NT2/D1 (cell line): ENCODE data around the gene AGBL2.
"Not testable (repeated sequence)": the region's sequence is repeated elsewhere in the genome, so short reads cannot be mapped to it uniquely, and the experiment has no call there.

Experiments
- DNase-seq: peaks from one replicate; pipeline ENCODE4 v3.0.0-alpha.2; 2011; ENCODE audit warnings: low read depth, low spot score
- H3K27me3 ChIP-seq: 2 replicates; pipeline ENCODE4 v1.6.0; 2011; ENCODE audit warnings: mild to moderate bottlenecking; ENCODE audit not compliant: insufficient read length, insufficient read depth
- H3K36me3 ChIP-seq: 2 replicates; pipeline ENCODE4 v1.6.1; 2011; ENCODE audit warnings: mild to moderate bottlenecking, low read length, mixed read lengths; ENCODE audit not compliant: insufficient read depth, insufficient read length
- H3K4me1 ChIP-seq: 2 replicates; pipeline ENCODE4 v1.5.1; 2011; ENCODE audit not compliant: insufficient read depth, insufficient read length
- H3K4me3 ChIP-seq: 2 replicates; pipeline ENCODE4 v1.5.1; 2011; ENCODE audit warnings: low read depth; ENCODE audit not compliant: insufficient read length
- H3K9ac ChIP-seq: 2 replicates; pipeline ENCODE4 v1.6.0; 2011; ENCODE audit warnings: low read depth; ENCODE audit not compliant: insufficient read length
- H3K9me3 ChIP-seq: 2 replicates; pipeline ENCODE4 v1.5.1; 2011; ENCODE audit warnings: mild to moderate bottlenecking, low read length; ENCODE audit not compliant: insufficient read depth
- SUZ12 ChIP-seq: IDR thresholded peaks from 2 replicates; pipeline ENCODE4 v1.6.1; 2011; ENCODE audit not compliant: insufficient read length, insufficient read depth; ENCODE audit errors: extremely low read depth
- YY1 ChIP-seq: IDR thresholded peaks from 2 replicates; pipeline ENCODE4 v1.6.1; 2011; ENCODE audit not compliant: insufficient read length, insufficient read depth
- ZNF274 ChIP-seq: IDR thresholded peaks from 2 replicates; pipeline ENCODE4 v1.6.1; 2011; ENCODE audit warnings: mild to moderate bottlenecking, low read depth, low read length

Gene AGBL2

DNA sequence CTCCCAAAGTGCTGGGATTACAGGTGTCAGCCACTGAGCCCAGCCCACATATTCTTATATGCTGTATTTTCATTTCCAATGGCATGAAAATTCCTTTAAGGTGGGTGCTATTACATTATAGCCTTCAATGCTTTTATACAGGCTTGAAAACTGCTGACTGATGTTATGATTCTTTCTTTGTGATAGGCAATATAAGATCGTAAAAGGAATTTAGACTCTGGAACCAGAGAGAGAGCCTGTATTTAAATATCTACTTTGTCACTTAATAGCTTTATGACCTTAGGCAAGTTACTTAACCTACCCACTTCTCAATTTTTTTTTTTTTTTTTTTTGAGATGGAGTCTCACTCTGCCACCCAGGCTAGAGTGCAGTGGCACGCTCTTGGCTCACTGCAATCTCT lies 26.2 kb downstream of the AGBL2 start:
- Histone ChIP-seq H3K9ac (no peak overlapping the region), H3K9me3 (no peaks in the 10 kb centered on the region), H3K36me3 (no peaks in the 10 kb centered on the region), H3K4me3 (no peak overlapping the region), H3K27me3 (no peaks in the 10 kb centered on the region), H3K4me1 (no peaks in the 10 kb centered on the region)
- no peak for DNase-seq
- TF ChIP-seq YY1 = no peak
- TF ChIP-seq ZNF274 = no peak
- no peak for TF ChIP-seq SUZ12

DNA sequence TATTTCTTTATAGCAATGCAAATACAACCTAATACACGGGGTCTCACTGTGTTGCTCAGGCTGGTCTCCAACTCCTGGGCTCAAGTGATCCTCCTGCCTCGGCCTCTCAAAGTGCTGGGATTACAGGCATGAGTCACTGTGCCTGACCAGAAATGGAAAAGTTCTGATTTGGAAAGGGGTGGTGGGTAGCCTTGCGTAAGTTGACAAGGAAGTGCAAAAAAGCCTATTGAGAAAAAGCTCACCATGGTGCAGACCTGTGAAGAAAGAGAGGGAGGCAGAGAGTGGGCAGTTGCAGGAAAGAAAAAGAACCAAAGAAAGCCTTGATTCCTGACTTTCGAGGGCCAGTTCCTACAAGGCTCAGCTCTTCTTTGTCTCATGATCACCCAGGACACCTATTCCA lies 27.1 kb downstream of the AGBL2 start:
- H3K27me3 ChIP-seq = no peaks in the 10 kb centered on the region
- H3K4me3 ChIP-seq = no peak overlapping the region
- TF ChIP-seq ZNF274 (no peak), SUZ12 (no peak)
- no peak overlapping the region for H3K9ac ChIP-seq
- H3K36me3 ChIP-seq = no peaks in the 10 kb centered on the region
- no peak for DNase-seq
- no peaks in the 10 kb centered on the region for H3K9me3 ChIP-seq
- no peaks in the 10 kb centered on the region for H3K4me1 ChIP-seq

DNA sequence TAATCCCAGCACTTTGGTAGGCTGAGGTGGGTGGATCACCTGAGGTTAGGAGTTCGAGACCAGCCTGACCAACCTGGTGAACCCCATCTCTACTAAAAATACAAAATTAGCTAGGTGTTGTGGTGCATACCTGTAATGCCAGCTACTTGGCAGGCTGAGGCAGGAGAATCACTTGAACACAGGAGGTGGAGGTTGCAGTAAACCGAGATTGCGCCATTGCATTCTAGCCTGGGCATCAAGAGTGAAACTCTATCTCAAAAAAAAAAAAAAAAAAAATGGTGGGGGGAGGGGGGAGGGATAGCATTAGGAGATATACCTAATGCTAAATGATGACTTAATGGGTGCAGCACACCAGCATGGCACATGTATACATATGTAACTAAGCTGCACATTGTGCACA lies 28.5 kb downstream of the AGBL2 start:
- not testable (repeated sequence) for H3K4me1 ChIP-seq, H3K36me3 ChIP-seq, H3K4me3 ChIP-seq, DNase-seq, H3K9me3 ChIP-seq, H3K27me3 ChIP-seq, H3K9ac ChIP-seq

DNA sequence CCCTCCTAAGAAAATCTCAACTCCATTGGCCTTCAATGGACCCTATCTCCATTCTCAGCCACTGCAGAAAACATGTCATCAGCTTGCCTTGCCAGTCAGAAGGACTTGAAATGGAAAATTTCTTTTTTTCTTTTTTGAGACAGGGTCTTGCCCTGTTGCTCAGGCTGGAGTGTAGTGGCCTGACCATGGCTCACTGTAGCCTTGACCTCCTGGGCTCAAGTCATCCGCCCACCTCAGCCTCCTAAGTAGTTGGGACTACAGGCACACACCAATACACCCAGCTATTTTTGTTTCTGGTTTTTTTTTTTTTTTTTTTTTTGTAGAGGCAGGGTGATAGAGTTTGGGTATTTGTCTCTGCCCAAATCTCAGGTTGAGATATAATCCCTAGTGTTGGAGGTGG lies 29.0 kb downstream of the AGBL2 start:
- TF ChIP-seq SUZ12 = no peak
- TF ChIP-seq ZNF274 = no peak
- TF ChIP-seq YY1 = no peak
- Histone ChIP-seq H3K9me3 (no peaks in the 10 kb centered on the region), H3K9ac (no peak overlapping the region), H3K4me3 (no peak overlapping the region), H3K27me3 (no peaks in the 10 kb centered on the region), H3K36me3 (no peaks in the 10 kb centered on the region), H3K4me1 (no peaks in the 10 kb centered on the region)
- DNase-seq = no peak

DNA sequence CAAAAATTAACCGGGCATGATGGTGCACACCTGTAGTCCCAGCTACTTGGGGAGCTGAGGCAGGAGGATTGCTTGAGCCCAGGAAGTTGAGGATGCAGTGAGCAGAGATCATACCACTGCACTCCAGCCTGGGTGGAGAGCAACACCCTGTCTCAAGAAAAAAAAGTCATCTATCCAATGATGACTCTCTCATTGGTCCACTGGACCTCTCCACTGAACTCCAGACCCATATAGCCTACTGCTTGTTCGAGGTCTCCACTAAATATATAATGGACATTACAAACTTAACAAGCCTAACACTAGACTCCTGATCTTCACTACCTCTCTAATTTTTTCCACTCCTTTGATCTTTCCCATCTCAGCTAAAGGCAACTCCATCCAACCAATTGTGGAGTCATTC lies 39.3 kb downstream of the AGBL2 start:
- Histone ChIP-seq H3K27me3 (no peaks in the 10 kb centered on the region), H3K4me3 (no peak overlapping the region), H3K9me3 (no peaks in the 10 kb centered on the region), H3K9ac (no peak overlapping the region), H3K36me3 (no peaks in the 10 kb centered on the region), H3K4me1 (no peaks in the 10 kb centered on the region)
- DNase-seq = no peak
- TF ChIP-seq ZNF274 = no peak
- no peak for TF ChIP-seq YY1
- TF ChIP-seq SUZ12 = no peak

DNA sequence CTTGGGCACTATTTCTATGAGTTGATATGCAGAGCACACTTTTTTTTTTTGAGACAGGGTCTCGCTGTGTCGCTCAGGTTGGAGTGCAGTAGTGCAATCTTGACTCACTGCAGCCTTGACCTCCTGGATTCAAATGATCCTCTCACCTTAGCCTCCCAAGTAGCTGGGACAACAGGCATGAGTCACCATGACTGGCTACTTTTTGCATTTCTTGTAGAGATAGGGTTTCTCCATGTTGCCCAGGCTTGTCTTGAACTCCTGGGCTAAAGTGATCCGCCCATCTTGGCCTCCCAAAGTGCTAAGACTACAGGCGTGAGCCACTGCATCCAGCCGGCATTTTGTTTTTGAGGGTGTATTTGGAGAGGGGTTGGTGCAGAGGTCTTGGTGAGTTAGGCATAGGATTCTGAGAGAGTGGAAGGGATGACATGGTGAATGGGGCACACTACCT lies 42.9 kb downstream of the AGBL2 start:
- no peaks in the 10 kb centered on the region for H3K9me3 ChIP-seq
- H3K36me3 ChIP-seq = no peaks in the 10 kb centered on the region
- TF ChIP-seq SUZ12 (no peak), ZNF274 (no peak), YY1 (no peak)
- no peaks in the 10 kb centered on the region for H3K4me1 ChIP-seq
- no peaks in the 10 kb centered on the region for H3K27me3 ChIP-seq
- DNase-seq = no peak
- H3K4me3 ChIP-seq = no peak overlapping the region
- H3K9ac ChIP-seq = no peak overlapping the region

DNA sequence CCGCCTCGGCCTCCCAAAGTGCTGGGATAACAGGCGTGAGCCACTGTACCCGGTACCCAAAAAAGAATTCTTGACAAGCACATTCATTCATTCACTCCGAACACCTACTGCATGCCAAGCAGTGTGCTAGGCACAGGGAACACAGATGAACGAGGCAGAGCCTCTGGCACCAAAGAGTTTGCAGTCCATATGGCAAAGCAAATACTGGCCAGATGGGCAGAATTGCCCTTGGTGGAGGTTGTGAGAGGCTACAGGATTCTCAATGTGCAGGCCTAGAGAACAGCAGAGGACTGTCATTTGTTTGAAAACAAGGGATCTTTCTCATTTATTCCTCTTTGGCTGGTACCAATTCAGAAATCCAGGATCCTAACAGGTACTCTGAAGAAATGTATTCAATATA lies 45.3 kb downstream of the AGBL2 start:
- Histone ChIP-seq H3K4me1 (no peaks in the 10 kb centered on the region), H3K9ac (no peak overlapping the region), H3K4me3 (no peak overlapping the region), H3K9me3 (no peaks in the 10 kb centered on the region), H3K36me3 (no peaks in the 10 kb centered on the region), H3K27me3 (no peaks in the 10 kb centered on the region)
- no peak for TF ChIP-seq YY1
- DNase-seq = no peak

- H3K4me1 ChIP-seq = no peaks in the 10 kb centered on the region
- H3K27me3 ChIP-seq = no peaks in the 10 kb centered on the region
- TF ChIP-seq ZNF274 (no peak), SUZ12 (no peak), YY1 (no peak)
- DNase-seq = no peak
- H3K4me3 ChIP-seq = no peak overlapping the region
- no peaks in the 10 kb centered on the region for H3K36me3 ChIP-seq
- H3K9me3 ChIP-seq = no peaks in the 10 kb centered on the region
- no peak overlapping the region for H3K9ac ChIP-seq
Observed at GRCh38 chr11:47668665-47669064, 46.5 kb downstream of the AGBL2 start.

DNA sequence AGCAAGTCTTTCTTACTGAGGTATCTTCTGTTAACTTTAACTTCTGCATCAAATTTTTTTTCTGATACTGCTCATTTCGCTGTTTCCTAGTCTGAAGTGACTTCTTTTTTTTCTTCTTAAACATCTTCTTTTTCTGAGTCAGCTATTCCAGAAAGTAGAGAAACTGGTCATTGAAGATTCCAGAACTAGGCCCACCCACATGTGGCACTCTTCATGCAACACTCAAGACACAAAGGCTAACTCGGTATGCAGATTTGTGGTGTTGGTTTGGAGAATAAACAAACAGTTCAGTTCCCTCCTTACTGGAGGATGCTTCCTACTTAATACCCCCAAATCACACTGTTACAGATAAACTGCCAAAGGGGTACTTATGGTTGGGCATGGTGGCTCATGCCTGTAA lies 47.6 kb downstream of the AGBL2 start:
- Histone ChIP-seq H3K4me1 (no peaks in the 10 kb centered on the region), H3K27me3 (no peaks in the 10 kb centered on the region), H3K36me3 (no peaks in the 10 kb centered on the region), H3K9ac (no peak overlapping the region), H3K9me3 (no peaks in the 10 kb centered on the region), H3K4me3 (no peak overlapping the region)
- no peak for DNase-seq
- TF ChIP-seq SUZ12 (no peak), YY1 (no peak), ZNF274 (no peak)
